C4-2B (cell line): ENCODE measurements around the gene AGAP1.

ENCODE experiments used
- ZFX ChIP-seq: fragments of 450-650 bp; IDR thresholded peaks from 2 replicates; pipeline ENCODE4 v1.6.1; 2017
- TF ChIP-seq, protein P1 (sequence below): fragments of 450-650 bp; conservative IDR thresholded peaks from 2 replicates; pipeline ENCODE4 v1.5.1; 2017; ENCODE audit warnings: mild to moderate bottlenecking

DNA sequence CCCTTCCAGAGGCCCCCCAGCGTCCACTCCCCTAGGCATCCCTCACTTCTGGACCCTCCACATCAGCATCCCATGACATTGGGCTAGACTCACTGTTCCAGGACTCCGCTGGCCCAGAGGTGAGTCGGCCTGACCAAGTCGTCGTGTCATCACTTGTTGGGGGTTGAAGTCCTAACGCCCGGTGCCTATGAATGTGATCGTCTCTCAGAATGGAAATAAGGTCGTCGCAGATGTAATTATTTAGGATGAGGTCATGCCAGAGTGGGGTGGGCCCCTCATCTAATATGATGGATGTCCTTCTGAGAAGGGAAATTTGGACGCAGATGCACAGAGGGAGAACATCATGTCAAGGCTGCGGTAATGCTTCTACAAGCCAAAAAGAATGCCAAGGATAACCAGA, 142.7 kb downstream of the AGAP1 start:
- TF ChIP-seq, protein P1, sequence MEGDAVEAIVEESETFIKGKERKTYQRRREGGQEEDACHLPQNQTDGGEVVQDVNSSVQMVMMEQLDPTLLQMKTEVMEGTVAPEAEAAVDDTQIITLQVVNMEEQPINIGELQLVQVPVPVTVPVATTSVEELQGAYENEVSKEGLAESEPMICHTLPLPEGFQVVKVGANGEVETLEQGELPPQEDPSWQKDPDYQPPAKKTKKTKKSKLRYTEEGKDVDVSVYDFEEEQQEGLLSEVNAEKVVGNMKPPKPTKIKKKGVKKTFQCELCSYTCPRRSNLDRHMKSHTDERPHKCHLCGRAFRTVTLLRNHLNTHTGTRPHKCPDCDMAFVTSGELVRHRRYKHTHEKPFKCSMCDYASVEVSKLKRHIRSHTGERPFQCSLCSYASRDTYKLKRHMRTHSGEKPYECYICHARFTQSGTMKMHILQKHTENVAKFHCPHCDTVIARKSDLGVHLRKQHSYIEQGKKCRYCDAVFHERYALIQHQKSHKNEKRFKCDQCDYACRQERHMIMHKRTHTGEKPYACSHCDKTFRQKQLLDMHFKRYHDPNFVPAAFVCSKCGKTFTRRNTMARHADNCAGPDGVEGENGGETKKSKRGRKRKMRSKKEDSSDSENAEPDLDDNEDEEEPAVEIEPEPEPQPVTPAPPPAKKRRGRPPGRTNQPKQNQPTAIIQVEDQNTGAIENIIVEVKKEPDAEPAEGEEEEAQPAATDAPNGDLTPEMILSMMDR = no peak
- no peak for TF ChIP-seq ZFX
